NCI-H2196 treated with DMSO at 0.1 percent for 48 hours (cell line): Measurements from ENCODE around the gene ZNF415.
"Not testable (repeated sequence)": the region's sequence is repeated elsewhere in the genome, so short reads cannot be mapped to it uniquely, and the experiment has no call there.

Source experiments
- DNase-seq: peaks from one replicate; lab custom pipeline; 2025; ENCODE audit not compliant: unreplicated experiment; lab: John Stamatoyannopoulos, UW

Gene ZNF415

DNA sequence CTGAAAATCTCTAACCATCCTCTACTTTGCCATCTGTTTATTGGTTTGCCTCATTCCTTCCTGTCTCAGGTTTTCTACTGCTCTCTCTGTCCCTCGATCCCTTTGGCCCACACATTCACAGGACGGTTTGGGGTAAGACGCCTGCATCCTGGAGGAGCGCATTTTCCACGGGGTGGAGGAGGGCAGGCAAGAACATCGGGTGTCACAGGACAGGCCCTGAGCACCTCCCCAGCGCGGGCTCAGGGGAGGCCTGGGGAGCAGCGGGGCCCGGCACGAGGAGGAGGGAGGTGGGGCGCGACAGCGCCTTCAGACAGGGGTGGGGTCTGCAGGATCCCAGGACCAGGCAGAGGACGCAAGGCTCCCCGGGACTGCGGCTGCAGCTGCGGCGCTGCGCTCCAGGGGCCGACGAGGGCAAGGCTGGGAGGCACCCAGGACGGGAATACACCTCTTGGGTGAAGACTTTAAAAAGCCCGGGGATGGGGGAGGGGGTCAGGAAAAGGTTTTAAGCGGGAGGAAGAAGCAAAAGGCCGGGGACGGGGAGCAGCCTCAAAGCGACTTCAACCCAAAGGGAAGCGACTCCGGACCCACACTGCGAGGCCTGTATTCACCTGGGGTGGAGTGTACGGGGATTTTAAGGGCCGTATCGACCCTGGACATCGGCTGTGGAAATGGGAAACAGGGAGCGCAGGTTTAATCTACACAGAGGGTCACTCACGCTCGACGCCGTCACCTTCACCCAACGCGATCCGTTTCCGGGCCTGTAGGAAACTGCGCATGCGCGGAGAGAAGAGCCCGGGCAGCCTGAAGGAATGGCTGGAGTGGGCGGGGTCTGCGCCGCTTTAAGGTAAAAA is at the start of gene ZNF415:
Gene ZNF415, minus strand, starts transcription at position 770 of the 851 bp plus-strand sequence. CDS start 10,234 bp downstream, outside the sequence.
- DNase-seq, result peak; percentile 34

DNA sequence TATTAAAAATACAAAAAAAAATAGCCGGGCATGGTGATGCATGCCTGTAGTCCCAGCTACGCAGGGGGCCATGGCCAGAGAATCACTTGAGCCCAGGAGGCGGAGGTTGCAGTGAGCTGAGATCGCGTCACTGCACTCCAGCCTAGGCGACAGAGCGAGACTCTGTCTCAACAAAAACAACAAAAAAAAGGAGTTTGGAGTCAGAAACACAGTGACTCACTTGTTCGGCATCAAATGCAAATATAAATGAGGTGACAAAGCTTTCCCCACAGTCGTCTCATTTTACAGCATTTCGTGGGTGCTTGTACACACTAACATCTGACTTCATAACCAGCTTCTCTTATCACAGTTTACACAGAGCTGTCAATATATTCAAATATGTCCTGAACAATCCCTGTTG is 49.5 kb upstream of the ZNF415 start:
- no peak for DNase-seq

DNA sequence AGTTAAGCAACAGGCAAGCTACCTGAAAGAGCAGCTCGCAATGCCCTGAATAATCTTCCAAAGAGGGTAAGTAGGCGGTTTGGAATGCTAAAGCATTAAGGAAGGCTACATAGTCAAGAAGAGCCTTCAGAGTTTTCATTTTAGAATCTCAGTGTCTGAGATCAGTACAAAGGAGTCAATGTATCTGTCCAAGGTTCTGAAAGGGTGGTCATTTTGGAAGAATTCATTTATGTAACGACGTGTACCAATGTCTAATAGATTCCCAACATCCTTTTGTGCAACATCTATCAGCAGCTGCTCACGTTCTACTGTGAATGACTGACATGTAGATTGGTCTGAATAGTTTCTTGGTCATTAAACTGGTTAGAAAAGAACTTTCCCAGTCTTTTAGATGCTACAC is 45.3 kb upstream of the ZNF415 start:
- DNase-seq, result no peak

DNA sequence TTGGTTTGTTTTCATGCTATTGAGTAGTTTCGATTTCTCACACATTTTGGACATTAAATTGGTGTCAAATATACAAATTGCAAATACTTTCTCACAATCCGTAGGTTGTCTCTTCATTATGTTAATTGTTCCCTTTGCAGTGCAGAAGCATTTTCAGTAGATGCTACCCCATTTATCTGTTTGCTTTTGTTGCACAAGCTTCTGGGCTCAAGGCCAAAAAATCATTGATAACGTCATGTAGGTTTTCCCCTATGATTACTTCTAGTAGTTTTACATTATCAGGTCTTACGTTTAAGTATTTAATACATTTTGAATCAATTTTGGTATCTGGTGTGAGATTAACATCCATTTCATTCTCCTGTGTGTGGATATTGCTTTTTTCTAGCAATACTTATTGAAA is 40.2 kb upstream of the ZNF415 start:
- DNase-seq, result no peak

DNA sequence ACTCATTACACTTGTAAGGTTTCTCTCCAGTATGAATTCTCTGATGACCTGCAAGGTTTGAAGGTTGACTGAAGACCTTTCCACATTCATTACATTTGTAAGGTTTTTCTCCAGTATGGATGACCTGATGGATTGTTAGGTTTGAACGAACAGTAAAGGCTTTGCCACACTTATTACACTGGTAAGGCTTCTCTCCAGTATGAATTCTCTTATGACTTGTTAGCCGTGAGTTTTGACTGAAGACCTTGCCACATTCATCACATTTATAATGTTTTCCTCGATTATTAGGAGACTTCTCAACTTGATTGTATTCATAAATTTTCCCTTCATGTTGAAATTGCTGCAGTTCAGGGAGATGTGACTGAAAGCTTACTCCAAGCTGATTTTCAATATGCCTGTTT is 33.0 kb upstream of the ZNF415 start:
- no peak for DNase-seq

GRCh38 chr19:53161123-53161522 is 28.4 kb upstream of the ZNF415 start:
- DNase-seq, result no peak

GRCh38 chr19:53160350-53160749 is 27.6 kb upstream of the ZNF415 start:
- DNase-seq, result no peak

GRCh38 chr19:53158119-53158656 is 25.5 kb upstream of the ZNF415 start:
- DNase-seq, result no peak

DNA sequence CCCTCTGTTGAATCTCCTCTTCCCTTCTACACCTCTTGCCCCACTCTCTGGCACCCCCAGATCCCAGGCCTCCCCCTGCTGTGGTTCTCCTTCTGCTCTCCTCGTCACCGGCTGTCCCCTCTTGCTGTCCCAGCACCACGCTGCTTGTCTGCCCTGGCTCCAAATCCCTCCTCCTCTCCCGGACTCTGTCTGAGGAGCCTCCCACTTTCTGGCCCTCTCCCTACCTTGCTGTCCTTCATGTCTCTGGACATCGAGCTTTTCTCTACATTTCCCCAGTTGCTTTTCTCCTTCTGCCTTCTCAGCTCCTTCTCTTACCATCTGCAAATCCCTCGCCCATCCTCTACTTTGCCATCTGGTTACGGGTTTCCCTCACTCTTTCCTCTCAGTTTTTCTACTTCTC is 24.9 kb upstream of the ZNF415 start:
- DNase-seq, result no peak

DNA sequence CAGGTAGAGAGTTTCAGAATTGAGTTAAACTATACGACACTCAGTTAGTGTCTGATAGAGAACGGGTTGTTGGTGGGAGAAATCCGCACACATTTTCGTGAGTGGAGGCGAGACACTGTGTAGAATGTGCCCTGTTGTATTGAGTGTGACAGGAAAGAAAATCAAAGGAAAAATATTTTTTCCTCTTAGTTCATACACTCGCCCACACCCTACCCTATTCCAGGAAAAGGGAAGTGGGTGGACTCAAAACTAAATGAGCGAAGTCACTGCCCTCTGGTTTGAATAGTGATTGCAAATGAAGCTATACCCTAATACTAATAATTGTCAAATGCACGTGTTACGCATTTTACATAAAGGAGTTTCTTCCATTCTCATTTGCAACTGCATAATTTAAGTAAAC is 24.1 kb upstream of the ZNF415 start:
- DNase-seq, result no peak

GRCh38 chr19:53147645-53148044 is 14.9 kb upstream of the ZNF415 start:
- DNase-seq, result no peak

- no peak for DNase-seq
Measured at GRCh38 chr19:53140351-53140750, 7.6 kb upstream of the ZNF415 start.

- DNase-seq, result no peak
Measured at GRCh38 chr19:53136432-53136831, 3.7 kb upstream of the ZNF415 start.

DNA sequence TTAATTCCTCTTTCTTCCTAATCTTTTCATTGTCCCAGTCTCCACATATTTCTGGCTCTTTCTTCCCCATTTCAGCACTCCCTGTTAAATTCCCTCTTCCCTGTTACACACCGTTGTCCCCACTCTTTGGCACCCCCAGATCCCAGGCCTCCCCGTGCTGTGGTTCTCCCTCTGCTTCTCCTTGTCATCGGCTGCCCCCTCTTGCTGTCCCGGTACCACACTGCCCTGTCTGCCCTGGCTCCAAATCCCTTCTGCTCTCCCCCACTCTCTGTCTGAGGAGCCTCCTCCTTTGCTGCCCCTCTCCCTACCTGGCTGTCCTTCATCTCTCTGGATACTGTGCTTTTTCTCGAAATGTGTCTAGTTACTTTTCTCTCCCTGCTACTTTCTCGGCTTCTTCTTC is 983 bp downstream of the ZNF415 start:
- DNase-seq, result no peak

- no peak for DNase-seq
Measured at GRCh38 chr19:53131085-53131590, 1.6 kb downstream of the ZNF415 start.

GRCh38 chr19:53130506-53130905 is 2.2 kb downstream of the ZNF415 start:
- no peak for DNase-seq

- not testable (repeated sequence) for DNase-seq
Measured at GRCh38 chr19:53126733-53127526, 5.8 kb downstream of the ZNF415 start.

- no peak for DNase-seq
Measured at GRCh38 chr19:53123400-53123799, 9.3 kb downstream of the ZNF415 start.

DNA sequence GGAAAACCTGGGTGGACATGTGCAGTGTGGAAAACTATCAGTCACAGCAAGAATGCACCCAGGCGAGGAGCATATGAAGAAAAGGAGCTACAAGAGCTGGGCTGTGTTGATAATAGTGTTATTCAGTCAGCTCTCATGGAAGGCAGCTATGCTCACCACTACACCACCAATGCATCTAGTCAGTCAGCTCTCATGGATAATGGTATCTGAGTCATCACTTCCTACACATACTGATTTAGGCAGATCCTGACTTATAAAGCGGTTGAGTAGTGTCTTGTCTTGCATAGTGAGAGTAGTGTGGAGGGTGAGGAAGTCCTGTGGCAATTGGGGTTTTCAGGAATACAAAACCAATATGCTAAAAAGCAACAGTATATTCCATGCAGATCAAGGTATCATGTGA is 20.4 kb downstream of the ZNF415 start:
- DNase-seq, result no peak

DNA sequence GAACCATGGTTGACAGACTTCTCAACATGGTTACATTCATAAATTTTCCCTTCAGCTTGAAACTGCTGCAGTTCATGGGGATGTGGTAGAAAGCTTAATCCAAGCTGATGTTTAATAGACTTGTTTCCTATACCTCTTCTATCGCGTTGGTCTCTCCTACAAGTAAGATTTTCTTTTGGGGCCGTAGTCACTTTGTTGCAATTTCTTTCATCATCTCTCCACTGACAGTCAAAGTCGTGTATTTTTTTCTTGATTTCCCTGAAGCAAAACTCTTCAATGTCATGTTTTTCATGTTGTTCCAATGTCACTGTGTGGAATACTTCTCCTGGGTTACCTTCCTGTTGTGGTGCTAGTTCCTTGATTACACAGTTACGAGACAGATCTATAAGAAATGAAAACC is 23.2 kb downstream of the ZNF415 start:
- no peak for DNase-seq
